ENCODE data around the gene RTBDN. TPM values are rescaled to one million over a fixed set of nuclear protein-coding genes. Genes with fewer than 3 reads are reported as not detected.

The RTBDN gene
- polyA plus RNA-seq, 1 of the 3 experiments (the other 2 are of a cell fraction) = 0.72 TPM

GRCh38 chr19:12859546-12859945 is 25.2 kb upstream of the RTBDN start:
- ChIA-PET POLR2A (no interaction called here), CTCF (interaction anchor here (0.6 to 7.9 kb wide), 3 partner anchors 11 to 226 kb away, joined by 3 to 69 read pairs (median 3); no protein-coding TSS in a partner anchor)
- no peaks in the 10 kb centered on the region for H3K27me3 ChIP-seq (ENCODE audit: insufficient read depth)
- no peak overlapping the region for H2AFZ ChIP-seq (ENCODE audit: low read depth)
- no peak overlapping the region for H3K4me3 ChIP-seq (ENCODE audit: low read depth in 2 of 2, low read length in 1 of 2)
- no peaks in the 10 kb centered on the region for H3K9me3 ChIP-seq
- H3K4me2 ChIP-seq = no peak overlapping the region
- peaks cover 10% of the 10 kb centered on the region for H3F3A ChIP-seq (replicated peaks; ENCODE audit: insufficient read depth)
- H3K9ac ChIP-seq = no peak overlapping the region
- H3K4me1 ChIP-seq (ENCODE audit: control insufficient read depth in 1 of 2, insufficient read depth in 2 of 2, low read depth in 1 of 2, low read length in 1 of 2) = no peaks in the 10 kb centered on the region
- 87% methylated on average over 6 of the region's 7 CpGs for WGBS (ENCODE audit: low lambda C conversion rate)
- no peaks in the 10 kb centered on the region for H3K79me2 ChIP-seq (ENCODE audit: insufficient read depth)
- TF ChIP-seq NRF1 (IDR thresholded peaks at IDR 0.05; ENCODE audit: low read depth, low read length) (no peak), POLR2AphosphoS5 (IDR thresholded peaks at IDR 0.05; ENCODE audit: low read depth, low read length) (no peak), MXI1 (IDR thresholded peaks at IDR 0.05; ENCODE audit: low read depth, low read length) (no peak)
- no peak for DNase-seq
- H3K9me2 ChIP-seq = no peaks in the 10 kb centered on the region
- H4K20me1 ChIP-seq (ENCODE audit: insufficient read depth) = no peaks in the 10 kb centered on the region
- H3K27ac ChIP-seq (ENCODE audit: low read depth in 2 of 2, low read length in 1 of 2) = no peak overlapping the region
- H3K36me3 ChIP-seq (replicated peaks in 1 of 2; ENCODE audit: control insufficient read depth in 1 of 2, insufficient read depth in 2 of 2, low read length in 1 of 2) = no peaks in the 10 kb centered on the region

- Histone ChIP-seq H3K4me3 (ENCODE audit: low read depth in 2 of 2, low read length in 1 of 2) (no peak overlapping the region), H3K4me2 (no peak overlapping the region), H3K36me3 (replicated peaks in 1 of 2; ENCODE audit: control insufficient read depth in 1 of 2, insufficient read depth in 2 of 2, low read length in 1 of 2) (no peaks in the 10 kb centered on the region), H3K9ac (no peak overlapping the region), H3K4me1 (ENCODE audit: control insufficient read depth in 1 of 2, insufficient read depth in 2 of 2, low read depth in 1 of 2, low read length in 1 of 2) (no peaks in the 10 kb centered on the region), H2AFZ (ENCODE audit: low read depth) (no peak overlapping the region), H3K27ac (ENCODE audit: low read depth in 2 of 2, low read length in 1 of 2) (no peak overlapping the region), H3F3A (replicated peaks; ENCODE audit: insufficient read depth) (peaks cover 6% of the 10 kb centered on the region), H3K79me2 (ENCODE audit: insufficient read depth) (no peaks in the 10 kb centered on the region), H3K9me2 (no peaks in the 10 kb centered on the region), H3K9me3 (no peaks in the 10 kb centered on the region), H4K20me1 (ENCODE audit: insufficient read depth) (no peaks in the 10 kb centered on the region), H3K27me3 (ENCODE audit: insufficient read depth) (no peaks in the 10 kb centered on the region)
- ChIA-PET CTCF (interaction anchor here (0.9 to 7.9 kb wide), 4 partner anchors 10 to 107 kb away, joined by 3 to 69 read pairs (median 12); no protein-coding TSS in a partner anchor), POLR2A (no interaction called here)
- no peak for DNase-seq
- WGBS (ENCODE audit: low lambda C conversion rate) = 92% methylated on average over 34 of the region's 35 CpGs
- TF ChIP-seq, protein P1, sequence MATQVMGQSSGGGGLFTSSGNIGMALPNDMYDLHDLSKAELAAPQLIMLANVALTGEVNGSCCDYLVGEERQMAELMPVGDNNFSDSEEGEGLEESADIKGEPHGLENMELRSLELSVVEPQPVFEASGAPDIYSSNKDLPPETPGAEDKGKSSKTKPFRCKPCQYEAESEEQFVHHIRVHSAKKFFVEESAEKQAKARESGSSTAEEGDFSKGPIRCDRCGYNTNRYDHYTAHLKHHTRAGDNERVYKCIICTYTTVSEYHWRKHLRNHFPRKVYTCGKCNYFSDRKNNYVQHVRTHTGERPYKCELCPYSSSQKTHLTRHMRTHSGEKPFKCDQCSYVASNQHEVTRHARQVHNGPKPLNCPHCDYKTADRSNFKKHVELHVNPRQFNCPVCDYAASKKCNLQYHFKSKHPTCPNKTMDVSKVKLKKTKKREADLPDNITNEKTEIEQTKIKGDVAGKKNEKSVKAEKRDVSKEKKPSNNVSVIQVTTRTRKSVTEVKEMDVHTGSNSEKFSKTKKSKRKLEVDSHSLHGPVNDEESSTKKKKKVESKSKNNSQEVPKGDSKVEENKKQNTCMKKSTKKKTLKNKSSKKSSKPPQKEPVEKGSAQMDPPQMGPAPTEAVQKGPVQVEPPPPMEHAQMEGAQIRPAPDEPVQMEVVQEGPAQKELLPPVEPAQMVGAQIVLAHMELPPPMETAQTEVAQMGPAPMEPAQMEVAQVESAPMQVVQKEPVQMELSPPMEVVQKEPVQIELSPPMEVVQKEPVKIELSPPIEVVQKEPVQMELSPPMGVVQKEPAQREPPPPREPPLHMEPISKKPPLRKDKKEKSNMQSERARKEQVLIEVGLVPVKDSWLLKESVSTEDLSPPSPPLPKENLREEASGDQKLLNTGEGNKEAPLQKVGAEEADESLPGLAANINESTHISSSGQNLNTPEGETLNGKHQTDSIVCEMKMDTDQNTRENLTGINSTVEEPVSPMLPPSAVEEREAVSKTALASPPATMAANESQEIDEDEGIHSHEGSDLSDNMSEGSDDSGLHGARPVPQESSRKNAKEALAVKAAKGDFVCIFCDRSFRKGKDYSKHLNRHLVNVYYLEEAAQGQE (IDR thresholded peaks at IDR 0.05; ENCODE audit: low read depth, low read length) = no peak
- TF ChIP-seq USF1 (IDR thresholded peaks at IDR 0.05; ENCODE audit: borderline replicate concordance, low read depth) = no peak
- no peak for TF ChIP-seq FOXJ3 (CRISPR knock-in tag; IDR thresholded peaks at IDR 0.05)
- TF ChIP-seq MEF2A (IDR thresholded peaks at IDR 0.05; ENCODE audit: borderline replicate concordance, low read depth) = no peak
- TF ChIP-seq RFX5 (IDR thresholded peaks at IDR 0.05; ENCODE audit: low read length) = no peak
- no peak for TF ChIP-seq RCOR1 (IDR thresholded peaks at IDR 0.05; ENCODE audit: low read length)
Measured at GRCh38 chr19:12858041-12858928, 23.9 kb upstream of the RTBDN start.

All from SK-N-SH (cell line).